GM06990 (cell line): Measurements from ENCODE around the gene MAOB.

Source experiments
- DNase-seq: peaks from one replicate; pipeline ENCODE4 v3.0.0-alpha.2; 2011; ENCODE audit not compliant: insufficient read length; ENCODE audit errors: extremely low read depth
- H3K27me3 ChIP-seq: replicated peaks from 2 replicates; pipeline ENCODE4 v1.6.0; 2011; ENCODE audit warnings: low read length; ENCODE audit not compliant: control insufficient read depth, insufficient read depth
- H3K36me3 ChIP-seq: 2 replicates; pipeline ENCODE4 v1.5.1; 2011; ENCODE audit warnings: low read length; ENCODE audit not compliant: control insufficient read depth, insufficient read depth
- H3K4me3 ChIP-seq: replicated peaks from 2 replicates; pipeline ENCODE4 v1.5.1; 2011; ENCODE audit warnings: low read depth, mild to moderate bottlenecking, control low read depth, low read length
- CTCF ChIP-seq: IDR thresholded peaks from 2 replicates; pipeline ENCODE4 v1.5.1; 2011; ENCODE audit warnings: low read length, control low read depth, mild to moderate bottlenecking, inconsistent platforms; ENCODE audit not compliant: insufficient read depth, poor library complexity, severe bottlenecking

Gene MAOB

GRCh38 chrX:43744284-43744683 is 138.0 kb downstream of the MAOB start:
- Histone ChIP-seq H3K36me3 (no peaks in the 10 kb centered on the region), H3K27me3 (no peaks in the 10 kb centered on the region), H3K4me3 (no peak overlapping the region)
- no peak for TF ChIP-seq CTCF
- DNase-seq = no peak

- Histone ChIP-seq H3K27me3 (no peaks in the 10 kb centered on the region), H3K4me3 (no peak overlapping the region), H3K36me3 (no peaks in the 10 kb centered on the region)
- DNase-seq = no peak
- no peak for TF ChIP-seq CTCF
These were observed 139.0 kb downstream of the MAOB start for GRCh38 chrX:43743100-43743822.

GRCh38 chrX:43741843-43742573 is 140.2 kb downstream of the MAOB start:
- no peak for TF ChIP-seq CTCF
- no peak for DNase-seq
- H3K27me3 ChIP-seq = no peaks in the 10 kb centered on the region

GRCh38 chrX:43735957-43736356 is 146.3 kb downstream of the MAOB start:
- Histone ChIP-seq H3K4me3 (no peak overlapping the region), H3K27me3 (no peaks in the 10 kb centered on the region), H3K36me3 (no peaks in the 10 kb centered on the region)
- no peak for DNase-seq
- no peak for TF ChIP-seq CTCF

More at GRCh38 chrX:43741843-43742573, 140.2 kb downstream of the MAOB start:
- no peak overlapping the region for H3K4me3 ChIP-seq
- H3K36me3 ChIP-seq = no peaks in the 10 kb centered on the region

- Histone ChIP-seq H3K4me3 (no peak overlapping the region), H3K27me3 (no peaks in the 10 kb centered on the region), H3K36me3 (no peaks in the 10 kb centered on the region)
- no peak for TF ChIP-seq CTCF
- DNase-seq = no peak
These were observed 146.7 kb downstream of the MAOB start for GRCh38 chrX:43735534-43735933.
